HepG2 (cell line): ENCODE results near the gene PNKD. TPM values are rescaled to one million over a fixed set of nuclear protein-coding genes. Genes with fewer than 3 reads are reported as not detected.

ENCODE experiments used
- AKAP8 ChIP-seq: sonication (generic); formaldehyde crosslinking; IDR thresholded peaks from 2 replicates; pipeline ENCODE4 v1.5.1; 2020; ENCODE audit warnings: mild to moderate bottlenecking, missing genetic modification reagents
- CEBPB ChIP-seq: IDR thresholded peaks from 2 replicates; pipeline ENCODE4 v1.6.1; 2011; ENCODE audit warnings: low read depth, low read length, improper control_type of control experiment, borderline replicate concordance
- DNMT1 ChIP-seq: sonication (generic); formaldehyde crosslinking; IDR thresholded peaks from 2 replicates; pipeline ENCODE4 v1.5.1; 2020; ENCODE audit warnings: mild to moderate bottlenecking, missing genetic modification reagents
- FOXA3 ChIP-seq: IDR thresholded peaks from 2 replicates; pipeline ENCODE4 v1.6.1; 2016; ENCODE audit warnings: missing genetic modification reagents, missing compliant biosample characterization
- GFI1 ChIP-seq: sonication (generic); formaldehyde crosslinking; IDR thresholded peaks from 2 replicates; pipeline ENCODE4 v1.5.0; 2020; ENCODE audit warnings: missing genetic modification reagents, mild to moderate bottlenecking, borderline replicate concordance
- GTF3A ChIP-seq: sonication (generic); formaldehyde crosslinking; conservative IDR thresholded peaks from 2 replicates; pipeline ENCODE4 v1.4.0; 2020; ENCODE audit warnings: mild to moderate bottlenecking, missing genetic modification reagents
- IRF9 ChIP-seq: sonication (generic); formaldehyde crosslinking; IDR thresholded peaks from 2 replicates; pipeline ENCODE4 v1.8.0; 2022; ENCODE audit warnings: missing genetic modification reagents, mild to moderate bottlenecking, borderline replicate concordance
- ISX ChIP-seq: sonication (generic); formaldehyde crosslinking; conservative IDR thresholded peaks from 2 replicates; pipeline ENCODE4 v1.5.0; 2020; ENCODE audit warnings: missing genetic modification reagents
- KAT2B ChIP-seq: fragments of 150-350 bp; IDR thresholded peaks from 2 replicates; pipeline ENCODE4 v1.6.1; 2014; ENCODE audit warnings: low read depth, low read length, borderline replicate concordance
- KAT8 ChIP-seq: IDR thresholded peaks from 2 replicates; pipeline ENCODE4 v1.6.1; 2016; ENCODE audit warnings: missing genetic modification reagents, missing compliant biosample characterization
- KLF9 ChIP-seq: IDR thresholded peaks from 2 replicates; pipeline ENCODE4 v1.6.1; 2016; ENCODE audit warnings: low read depth
- MYNN ChIP-seq: sonication (generic); formaldehyde crosslinking; IDR thresholded peaks from 2 replicates; pipeline ENCODE4 v1.4.0; 2020; ENCODE audit warnings: mild to moderate bottlenecking, low read depth, missing genetic modification reagents
- NFIB ChIP-seq: sonication (generic); formaldehyde crosslinking; IDR thresholded peaks from 2 replicates; pipeline ENCODE4 v1.9.0; 2021; ENCODE audit warnings: missing genetic modification reagents, mild to moderate bottlenecking, borderline replicate concordance
- RBFOX2 ChIP-seq: fragments of 200-400 bp; formaldehyde crosslinking; IDR thresholded peaks from 2 replicates; pipeline ENCODE4 v1.6.1; 2017; ENCODE audit warnings: low read depth, mild to moderate bottlenecking, low read length
- SRSF1 ChIP-seq: fragments of 200-400 bp; formaldehyde crosslinking; optimal IDR thresholded peaks from 2 replicates; pipeline ENCODE3; 2017; ENCODE audit warnings: mild to moderate bottlenecking, low read depth, low read length, moderate library complexity
- ZBED4 ChIP-seq: sonication (generic); formaldehyde crosslinking; IDR thresholded peaks from 2 replicates; pipeline ENCODE4 v1.4.0; 2020; ENCODE audit warnings: missing genetic modification reagents, borderline replicate concordance
- ZNF180 ChIP-seq: sonication (generic); formaldehyde crosslinking; IDR thresholded peaks from 2 replicates; pipeline ENCODE4 v1.4.0; 2020; ENCODE audit warnings: low read depth, missing genetic modification reagents, borderline replicate concordance
- ZNF34 ChIP-seq: sonication (generic); formaldehyde crosslinking; IDR thresholded peaks from 2 replicates; pipeline ENCODE4 v1.4.0; 2020; ENCODE audit warnings: mild to moderate bottlenecking, missing genetic modification reagents, borderline replicate concordance
- ZNF564 ChIP-seq: sonication (generic); formaldehyde crosslinking; IDR thresholded peaks from 2 replicates; pipeline ENCODE4 v1.8.1; 2023; ENCODE audit warnings: mild to moderate bottlenecking, missing genetic modification reagents
- ZNF672 ChIP-seq: sonication (generic); formaldehyde crosslinking; IDR thresholded peaks from 2 replicates; pipeline ENCODE4 v1.8.1; 2022; ENCODE audit warnings: missing genetic modification reagents
- polyA plus RNA-seq, 8 experiments: library from polyadenylated mRNA; depleted of rRNA in 3 of 8; stranded (reverse) in 7 of 8; unstranded in 1 of 8; fragments of >200 nt; fragmentation: Illumina TruSeq in 4 of 8; extraction: Trizol in 4 of 8; gene quantifications; 2 replicates each; pipeline versions ENCODE4 v1.2.1 to v1.2.3, GENCODE V29; 2011 to 2016; ENCODE audit warnings: low read depth in 4 of 8, missing spikeins in 1 of 8, mixed read lengths in 1 of 8; ENCODE audit not compliant: insufficient read depth in 1 of 8
- total RNA-seq, 5 experiments: library from RNA; depleted of rRNA; stranded (reverse); fragments of >200 nt; fragmentation: Illumina TruSeq; extraction: Trizol; gene quantifications; 2 replicates each; pipeline ENCODE4 v1.2.3, GENCODE V29; 2016; ENCODE audit warnings: low read depth in 1 of 5
- TF ChIP-seq, protein P1 (sequence below): sonication (generic); formaldehyde crosslinking; IDR thresholded peaks from 2 replicates; pipeline ENCODE4 v1.5.0; 2020; ENCODE audit warnings: mild to moderate bottlenecking, missing genetic modification reagents, moderate library complexity
- TF ChIP-seq, protein P2 (sequence below): sonication (generic); formaldehyde crosslinking; IDR thresholded peaks from 2 replicates; pipeline ENCODE4 v1.8.1; 2023; ENCODE audit warnings: missing genetic modification reagents, mild to moderate bottlenecking, borderline replicate concordance

Gene PNKD
- total and polyA plus RNA-seq, 2 of the 13 experiments (the other 11 are each of a cell fraction or from before 2014, with no cell fraction given), result 55.9 to 80.4 TPM

DNA sequence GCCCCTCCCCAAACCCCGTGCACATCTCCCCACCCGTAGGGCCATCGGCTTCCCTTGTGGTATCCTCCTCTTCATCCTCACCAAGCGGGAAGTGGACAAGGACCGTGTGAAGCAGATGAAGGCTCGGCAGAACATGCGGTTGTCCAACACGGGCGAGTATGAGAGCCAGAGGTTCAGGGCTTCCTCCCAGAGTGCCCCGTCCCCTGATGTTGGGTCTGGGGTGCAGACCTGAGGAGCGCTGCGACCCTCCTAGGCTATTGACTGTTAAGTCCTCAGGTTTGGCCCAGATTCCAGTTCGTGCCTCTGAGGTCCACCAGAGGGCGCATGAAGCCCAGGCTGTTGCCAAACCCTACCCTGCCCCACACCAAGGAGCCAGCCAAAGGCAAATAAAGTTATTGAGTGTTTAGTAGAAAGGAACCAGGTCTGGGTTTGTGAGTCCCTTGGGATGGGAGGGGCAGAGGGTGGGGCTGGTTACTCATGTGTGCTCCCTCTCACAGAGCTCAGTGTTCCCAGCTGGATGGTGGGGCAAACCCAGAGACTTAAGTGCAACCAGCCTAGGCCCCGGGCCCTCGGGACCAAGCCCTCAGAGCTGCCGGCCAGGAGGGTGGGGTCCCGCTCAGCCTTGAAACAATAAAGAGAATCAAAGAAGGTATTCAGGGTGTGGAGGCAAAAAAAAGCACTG, 2.4 kb downstream of the PNKD start (continued):
- TF ChIP-seq CEBPB, result peak; percentile 62; the same call in 1 of the 2 replicates
- peak; percentile 58; the same call in 1 of the 2 replicates for TF ChIP-seq FOXA3 (CRISPR knock-in tag)
- no peak for TF ChIP-seq ZNF180 (CRISPR knock-in tag)
- no peak for TF ChIP-seq NFIB (CRISPR knock-in tag)
- TF ChIP-seq RBFOX2, result peak; percentile 39; the same call in 1 of the 2 replicates
- TF ChIP-seq, protein P1, sequence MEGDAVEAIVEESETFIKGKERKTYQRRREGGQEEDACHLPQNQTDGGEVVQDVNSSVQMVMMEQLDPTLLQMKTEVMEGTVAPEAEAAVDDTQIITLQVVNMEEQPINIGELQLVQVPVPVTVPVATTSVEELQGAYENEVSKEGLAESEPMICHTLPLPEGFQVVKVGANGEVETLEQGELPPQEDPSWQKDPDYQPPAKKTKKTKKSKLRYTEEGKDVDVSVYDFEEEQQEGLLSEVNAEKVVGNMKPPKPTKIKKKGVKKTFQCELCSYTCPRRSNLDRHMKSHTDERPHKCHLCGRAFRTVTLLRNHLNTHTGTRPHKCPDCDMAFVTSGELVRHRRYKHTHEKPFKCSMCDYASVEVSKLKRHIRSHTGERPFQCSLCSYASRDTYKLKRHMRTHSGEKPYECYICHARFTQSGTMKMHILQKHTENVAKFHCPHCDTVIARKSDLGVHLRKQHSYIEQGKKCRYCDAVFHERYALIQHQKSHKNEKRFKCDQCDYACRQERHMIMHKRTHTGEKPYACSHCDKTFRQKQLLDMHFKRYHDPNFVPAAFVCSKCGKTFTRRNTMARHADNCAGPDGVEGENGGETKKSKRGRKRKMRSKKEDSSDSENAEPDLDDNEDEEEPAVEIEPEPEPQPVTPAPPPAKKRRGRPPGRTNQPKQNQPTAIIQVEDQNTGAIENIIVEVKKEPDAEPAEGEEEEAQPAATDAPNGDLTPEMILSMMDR, result peak; percentile 98
- TF ChIP-seq, protein P2, sequence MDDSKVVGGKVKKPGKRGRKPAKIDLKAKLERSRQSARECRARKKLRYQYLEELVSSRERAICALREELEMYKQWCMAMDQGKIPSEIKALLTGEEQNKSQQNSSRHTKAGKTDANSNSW (CRISPR knock-in tag), result 0 out of 2 replicates have a peak, but pooled peaks have one; percentile 40
- 0 out of 2 replicates have a peak, but pooled peaks have one; percentile 52 for TF ChIP-seq ZNF564
- TF ChIP-seq MYNN (CRISPR knock-in tag), result no peak
- 0 out of 2 replicates have a peak, but pooled peaks have one; percentile 25 for TF ChIP-seq GFI1 (CRISPR knock-in tag)
- TF ChIP-seq ZNF672 (CRISPR knock-in tag), result no peak
- TF ChIP-seq AKAP8 (CRISPR knock-in tag), result peak; percentile 91
- no peak for TF ChIP-seq KAT2B
- TF ChIP-seq GTF3A (CRISPR knock-in tag), result no peak
- no peak for TF ChIP-seq ZNF34 (CRISPR knock-in tag)
- no peak for TF ChIP-seq DNMT1 (CRISPR knock-in tag)
- TF ChIP-seq KAT8, result peak; percentile 54; the same call in 1 of the 2 replicates
- TF ChIP-seq KLF9 (CRISPR knock-in tag), result peak; percentile 50; the same call in 1 of the 2 replicates
- TF ChIP-seq ISX (CRISPR knock-in tag), result no peak
- TF ChIP-seq ZBED4 (CRISPR knock-in tag), result 0 out of 2 replicates have a peak, but pooled peaks have one; percentile 6
- TF ChIP-seq SRSF1, result no peak
- TF ChIP-seq IRF9 (CRISPR knock-in tag), result no peak
